WTC11 (cell line): Measurements from ENCODE around the gene AGBL4. TPM values are rescaled to one million over a fixed set of nuclear protein-coding genes. Genes with fewer than 3 reads are reported as not detected.

Experiments used
- ATAC-seq: fragments of 200-7000 bp; cut with Tn5 transposase; 2 replicates; pipeline ENCODE4 v1.10.0; 2021; ENCODE audit warnings: mild to moderate bottlenecking, moderate library complexity
- CTCF ChIA-PET: fragments of 300-600 bp; sonication (Branson Sonifier 250); formaldehyde crosslinking; loops from one replicate; lab custom pipeline; 2021; ENCODE audit warnings: antibody characterized with exemption; lab: Charles Lee
- POLR2A ChIA-PET: fragments of 350-600 bp; sonication (Branson Sonifier 250); formaldehyde crosslinking; loops from one replicate; lab custom pipeline; 2021; ENCODE audit warnings: antibody characterized with exemption; lab: Charles Lee
- DNase-seq: peaks from one replicate; pipeline ENCODE4 v3.0.0; 2021; ENCODE audit warnings: low spot score
- H3K27ac Mint-ChIP-seq: 2 replicates; pipeline ENCODE4 v1.8.0; 2021; ENCODE audit warnings: mixed read lengths
- H3K27me3 Mint-ChIP-seq: 2 replicates; pipeline ENCODE4 v1.8.0; 2021; ENCODE audit warnings: low read depth, mild to moderate bottlenecking, moderate library complexity, mixed read lengths
- H3K36me3 Mint-ChIP-seq: 2 replicates; pipeline ENCODE4 v1.8.0; 2021; ENCODE audit warnings: mixed read lengths
- H3K4me1 Mint-ChIP-seq: 2 replicates; pipeline ENCODE4 v1.8.0; 2022; ENCODE audit warnings: mixed read lengths
- H3K4me3 Mint-ChIP-seq: 2 replicates; pipeline ENCODE4 v1.8.0; 2021; ENCODE audit warnings: mild to moderate bottlenecking, moderate library complexity, mixed read lengths
- H3K9me3 Mint-ChIP-seq: 2 replicates; pipeline ENCODE4 v1.8.0; 2021; ENCODE audit warnings: mixed read lengths
- CBFB ChIP-seq: sonication (generic); formaldehyde crosslinking; IDR thresholded peaks from 2 replicates; pipeline ENCODE4 v1.8.1; 2022; ENCODE audit warnings: mild to moderate bottlenecking, low read depth, missing genetic modification reagents
- CDX4 ChIP-seq: fragments of 250-450 bp; sonication (Bioruptor Pico); IDR thresholded peaks from 2 replicates; pipeline ENCODE4 v1.9.0; 2021; ENCODE audit warnings: moderate library complexity, mild to moderate bottlenecking, inconsistent platforms, borderline replicate concordance
- ERG ChIP-seq: fragments of 250-450 bp; sonication (Bioruptor Pico); IDR thresholded peaks from 2 replicates; pipeline ENCODE4 v1.8.0; 2021; ENCODE audit warnings: mild to moderate bottlenecking
- ETV6 ChIP-seq: sonication (generic); formaldehyde crosslinking; IDR thresholded peaks from 2 replicates; pipeline ENCODE4 v1.8.1; 2022; ENCODE audit warnings: mild to moderate bottlenecking, missing genetic modification reagents
- GABPB1 ChIP-seq: sonication (generic); formaldehyde crosslinking; IDR thresholded peaks from 2 replicates; pipeline ENCODE4 v1.8.1; 2023; ENCODE audit warnings: mild to moderate bottlenecking, missing genetic modification reagents
- IRF2 ChIP-seq: sonication (generic); formaldehyde crosslinking; IDR thresholded peaks from 2 replicates; pipeline ENCODE4 v1.8.0; 2022; ENCODE audit warnings: low read depth, missing genetic modification reagents, borderline replicate concordance
- MLX ChIP-seq: sonication (generic); formaldehyde crosslinking; IDR thresholded peaks from 2 replicates; pipeline ENCODE4 v1.8.1; 2023; ENCODE audit warnings: mild to moderate bottlenecking, missing genetic modification reagents, moderate library complexity
- NR1H2 ChIP-seq: sonication (generic); formaldehyde crosslinking; IDR thresholded peaks from 2 replicates; pipeline ENCODE4 v1.9.0; 2021; ENCODE audit warnings: mild to moderate bottlenecking, moderate library complexity, missing genetic modification reagents
- PRRX2 ChIP-seq: fragments of 250-450 bp; sonication (Bioruptor Pico); IDR thresholded peaks from 2 replicates; pipeline ENCODE4 v1.8.0; 2021; ENCODE audit warnings: mild to moderate bottlenecking
- RORB ChIP-seq: fragments of 250-450 bp; sonication (Bioruptor Pico); IDR thresholded peaks from 2 replicates; pipeline ENCODE4 v1.9.0; 2021; ENCODE audit warnings: mild to moderate bottlenecking
- SMAD4 ChIP-seq: sonication (generic); formaldehyde crosslinking; IDR thresholded peaks from 2 replicates; pipeline ENCODE4 v1.8.0; 2022; ENCODE audit warnings: mild to moderate bottlenecking, missing genetic modification reagents
- TCF7 ChIP-seq: sonication (generic); formaldehyde crosslinking; IDR thresholded peaks from 2 replicates; pipeline ENCODE4 v1.8.0; 2022; ENCODE audit warnings: mild to moderate bottlenecking, low read depth, missing genetic modification reagents, moderate library complexity
- USF1 ChIP-seq: sonication (generic); formaldehyde crosslinking; IDR thresholded peaks from 2 replicates; pipeline ENCODE4 v1.8.0; 2022; ENCODE audit warnings: mild to moderate bottlenecking, missing genetic modification reagents
- USF2 ChIP-seq: sonication (generic); formaldehyde crosslinking; IDR thresholded peaks from 2 replicates; pipeline ENCODE4 v1.8.1; 2023; ENCODE audit warnings: mild to moderate bottlenecking, missing genetic modification reagents, moderate library complexity
- ZNF281 ChIP-seq: sonication (generic); formaldehyde crosslinking; IDR thresholded peaks from 2 replicates; pipeline ENCODE4 v1.8.0; 2023; ENCODE audit warnings: mild to moderate bottlenecking, missing genetic modification reagents
- ZNF532 ChIP-seq: fragments of 250-450 bp; sonication (Bioruptor Pico); IDR thresholded peaks from 2 replicates; pipeline ENCODE4 v1.9.0; 2021; ENCODE audit warnings: mild to moderate bottlenecking, borderline replicate concordance
- ZNF671 ChIP-seq: fragments of 250-450 bp; sonication (Bioruptor Pico); IDR thresholded peaks from 2 replicates; pipeline ENCODE4 v1.8.0; 2021; ENCODE audit warnings: mild to moderate bottlenecking
- ZSCAN18 ChIP-seq: fragments of 250-450 bp; sonication (Bioruptor Pico); IDR thresholded peaks from 2 replicates; pipeline ENCODE4 v2.1.2; 2022; ENCODE audit warnings: mild to moderate bottlenecking, moderate library complexity
- total RNA-seq: library from RNA; stranded (reverse); gene quantifications from 3 replicates; pipeline ENCODE4 v1.2.3, GENCODE V29; 2021

The AGBL4 gene
- total RNA-seq, 1 experiment from 2014 or later: 0.87 TPM

GRCh38 chr1:48715921-48716320, 1307.8 kb downstream of the AGBL4 start:
- Mint-ChIP-seq H3K4me1 (peaks cover 1% of the 10 kb centered on the region), H3K36me3 (no peaks in the 10 kb centered on the region), H3K27me3 (no peaks in the 10 kb centered on the region), H3K27ac (no peak overlapping the region), H3K9me3 (no peaks in the 10 kb centered on the region), H3K4me3 (no peak overlapping the region)
- CTCF ChIA-PET: interaction anchor here (0.6 to 1.2 kb wide), 2 partner anchors 28 to 143 kb away, joined by 3 read pairs; no protein-coding TSS in a partner anchor
- DNase-seq: no peak
- no peak for ATAC-seq
- TF ChIP-seq NR1H2 (CRISPR knock-in tag) (no peak), GABPB1 (CRISPR knock-in tag) (no peak), IRF2 (no peak), SMAD4 (no peak), PRRX2 (CRISPR knock-in tag) (no peak), RORB (CRISPR knock-in tag) (no peak), ERG (CRISPR knock-in tag) (no peak), CDX4 (CRISPR knock-in tag) (no peak), USF1 (no peak), CBFB (CRISPR knock-in tag) (no peak)
- POLR2A ChIA-PET: no interaction called here

- no peaks in the 10 kb centered on the region for H3K36me3 Mint-ChIP-seq
- no peaks in the 10 kb centered on the region for H3K9me3 Mint-ChIP-seq
- ChIA-PET CTCF (interaction anchor here (1.0 to 2.7 kb wide), 4 partner anchors 14 to 213 kb away, joined by 3 to 10 read pairs (median 8); no protein-coding TSS in a partner anchor), POLR2A (no interaction called here)
- no peak overlapping the region for H3K27ac Mint-ChIP-seq
- TF ChIP-seq TCF7 (no peak), CBFB (CRISPR knock-in tag) (no peak), ZSCAN18 (CRISPR knock-in tag) (no peak), ZNF281 (CRISPR knock-in tag) (no peak), MLX (CRISPR knock-in tag) (no peak), ETV6 (CRISPR knock-in tag) (no peak)
- no peak for ATAC-seq
- H3K27me3 Mint-ChIP-seq: no peaks in the 10 kb centered on the region
- peaks cover 16% of the 10 kb centered on the region for H3K4me1 Mint-ChIP-seq
- DNase-seq: no peak
- H3K4me3 Mint-ChIP-seq: no peak overlapping the region
Measured at GRCh38 chr1:48710915-48711314, 1312.8 kb downstream of the AGBL4 start.

- Mint-ChIP-seq H3K27me3 (no peaks in the 10 kb centered on the region), H3K9me3 (no peaks in the 10 kb centered on the region), H3K4me1 (peaks cover 16% of the 10 kb centered on the region), H3K4me3 (no peak overlapping the region), H3K36me3 (no peaks in the 10 kb centered on the region), H3K27ac (no peak overlapping the region)
- ATAC-seq (peak; percentile 93), DNase-seq (peak; percentile 17)
- POLR2A ChIA-PET: no interaction called here
- CTCF ChIA-PET: interaction anchor here (1.0 to 2.7 kb wide), 4 partner anchors 14 to 212 kb away, joined by 3 to 10 read pairs (median 8); no protein-coding TSS in a partner anchor
- TF ChIP-seq ZNF532 (CRISPR knock-in tag): no peak
- no peak for TF ChIP-seq CDX4 (CRISPR knock-in tag)
- no peak for TF ChIP-seq ZNF671 (CRISPR knock-in tag)
- peak; percentile 32; the same call in 1 of the 2 replicates for TF ChIP-seq USF2
Measured at GRCh38 chr1:48710318-48710717, 1313.4 kb downstream of the AGBL4 start.
